Loucy (cell line): ENCODE results near the gene MRPL33.

ENCODE experiments used
- H2AFZ ChIP-seq: fragments of 200-600 bp; sonication (generic); 2 replicates; pipeline ENCODE4 v1.6.0; 2016; ENCODE audit warnings: antibody characterized with exemption, mild to moderate bottlenecking, low read length, moderate library complexity
- H3F3A ChIP-seq: fragments of 200-600 bp; 2 replicates; pipeline ENCODE4 v1.6.0; 2016; ENCODE audit warnings: antibody characterized with exemption, low read depth, mild to moderate bottlenecking
- H3K27me3 ChIP-seq: fragments of 200-600 bp; sonication (generic); 2 replicates; pipeline ENCODE4 v1.6.1; 2014; ENCODE audit warnings: low read length, mild to moderate bottlenecking; ENCODE audit not compliant: insufficient read depth, poor library complexity, severe bottlenecking
- H3K36me3 ChIP-seq: fragments of 200-600 bp; sonication (generic); 2 replicates; pipeline ENCODE4 v1.6.1; 2016; ENCODE audit warnings: low read length; ENCODE audit not compliant: insufficient read depth
- H3K4me1 ChIP-seq: fragments of 200-600 bp; sonication (generic); 2 replicates; pipeline ENCODE4 v1.5.1; 2014; ENCODE audit warnings: low read length, mild to moderate bottlenecking; ENCODE audit not compliant: insufficient read depth, poor library complexity, severe bottlenecking
- H3K4me2 ChIP-seq: fragments of 200-600 bp; sonication (generic); 2 replicates; pipeline ENCODE4 v1.6.0; 2014; ENCODE audit warnings: antibody characterized with exemption, low read length, low read depth, mild to moderate bottlenecking; ENCODE audit not compliant: poor library complexity, severe bottlenecking
- H3K4me3 ChIP-seq: fragments of 200-600 bp; sonication (generic); 2 replicates; pipeline ENCODE4 v1.5.1; 2014; ENCODE audit warnings: low read length, mild to moderate bottlenecking, mixed read lengths; ENCODE audit not compliant: poor library complexity, severe bottlenecking
- H3K79me2 ChIP-seq: fragments of 200-600 bp; sonication (generic); 2 replicates; pipeline ENCODE4 v1.6.1; 2014; ENCODE audit warnings: low read length; ENCODE audit not compliant: insufficient read depth
- H3K9ac ChIP-seq: fragments of 200-600 bp; sonication (generic); 2 replicates; pipeline ENCODE4 v1.6.0; 2014; ENCODE audit warnings: mild to moderate bottlenecking, low read depth, low read length, moderate library complexity; ENCODE audit not compliant: poor library complexity, severe bottlenecking
- H3K9me2 ChIP-seq: fragments of 200-600 bp; sonication (generic); replicated peaks from 2 replicates; pipeline ENCODE4 v1.6.1; 2016; ENCODE audit warnings: low read depth, low read length, mixed read lengths
- H3K9me3 ChIP-seq: fragments of 200-600 bp; sonication (generic); 2 replicates; pipeline ENCODE4 v1.6.1; 2014; ENCODE audit warnings: mild to moderate bottlenecking, antibody characterized with exemption, low read length, low read depth; ENCODE audit not compliant: insufficient read depth
- H4K20me1 ChIP-seq: fragments of 200-600 bp; sonication (generic); 2 replicates; pipeline ENCODE4 v1.6.0; 2014; ENCODE audit warnings: antibody characterized with exemption, low read length, mild to moderate bottlenecking; ENCODE audit not compliant: insufficient read depth, poor library complexity, severe bottlenecking
- EZH2phosphoT487 ChIP-seq: fragments of 200-600 bp; IDR thresholded peaks from 2 replicates; pipeline ENCODE4 v1.6.1; 2018; ENCODE audit warnings: antibody characterized with exemption, mild to moderate bottlenecking, moderate library complexity, borderline replicate concordance
- TF ChIP-seq, protein P1 (sequence below): fragments of 200-600 bp; sonication (generic); conservative IDR thresholded peaks from 2 replicates; pipeline ENCODE4 v1.5.1; 2014; ENCODE audit warnings: mild to moderate bottlenecking, antibody characterized with exemption, low read length

Gene MRPL33

DNA sequence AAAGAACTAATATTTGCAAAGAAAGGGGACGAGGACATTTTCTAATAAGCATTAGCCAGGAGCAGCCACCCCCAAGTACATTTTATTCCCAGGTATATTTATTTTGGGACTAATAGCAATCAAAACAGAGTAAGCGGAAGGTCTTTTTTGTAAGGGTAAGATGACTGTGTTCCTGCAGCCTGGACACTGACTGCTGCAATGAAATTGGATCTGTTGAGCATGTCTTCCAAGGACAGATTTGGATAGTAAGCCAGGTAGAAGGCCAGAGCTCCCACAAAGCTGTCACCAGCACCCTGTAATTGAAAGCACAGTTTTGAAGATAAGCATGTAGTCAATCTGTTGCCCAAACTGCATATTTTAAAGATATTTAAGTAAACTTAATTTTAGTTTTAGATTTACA lies 10.0 kb downstream of the MRPL33 start:
- TF ChIP-seq, protein P1, sequence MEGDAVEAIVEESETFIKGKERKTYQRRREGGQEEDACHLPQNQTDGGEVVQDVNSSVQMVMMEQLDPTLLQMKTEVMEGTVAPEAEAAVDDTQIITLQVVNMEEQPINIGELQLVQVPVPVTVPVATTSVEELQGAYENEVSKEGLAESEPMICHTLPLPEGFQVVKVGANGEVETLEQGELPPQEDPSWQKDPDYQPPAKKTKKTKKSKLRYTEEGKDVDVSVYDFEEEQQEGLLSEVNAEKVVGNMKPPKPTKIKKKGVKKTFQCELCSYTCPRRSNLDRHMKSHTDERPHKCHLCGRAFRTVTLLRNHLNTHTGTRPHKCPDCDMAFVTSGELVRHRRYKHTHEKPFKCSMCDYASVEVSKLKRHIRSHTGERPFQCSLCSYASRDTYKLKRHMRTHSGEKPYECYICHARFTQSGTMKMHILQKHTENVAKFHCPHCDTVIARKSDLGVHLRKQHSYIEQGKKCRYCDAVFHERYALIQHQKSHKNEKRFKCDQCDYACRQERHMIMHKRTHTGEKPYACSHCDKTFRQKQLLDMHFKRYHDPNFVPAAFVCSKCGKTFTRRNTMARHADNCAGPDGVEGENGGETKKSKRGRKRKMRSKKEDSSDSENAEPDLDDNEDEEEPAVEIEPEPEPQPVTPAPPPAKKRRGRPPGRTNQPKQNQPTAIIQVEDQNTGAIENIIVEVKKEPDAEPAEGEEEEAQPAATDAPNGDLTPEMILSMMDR, result no peak
- TF ChIP-seq EZH2phosphoT487, result no peak
- H3K9ac ChIP-seq, result no peak overlapping the region
- H3K4me2 ChIP-seq, result no peak overlapping the region

DNA sequence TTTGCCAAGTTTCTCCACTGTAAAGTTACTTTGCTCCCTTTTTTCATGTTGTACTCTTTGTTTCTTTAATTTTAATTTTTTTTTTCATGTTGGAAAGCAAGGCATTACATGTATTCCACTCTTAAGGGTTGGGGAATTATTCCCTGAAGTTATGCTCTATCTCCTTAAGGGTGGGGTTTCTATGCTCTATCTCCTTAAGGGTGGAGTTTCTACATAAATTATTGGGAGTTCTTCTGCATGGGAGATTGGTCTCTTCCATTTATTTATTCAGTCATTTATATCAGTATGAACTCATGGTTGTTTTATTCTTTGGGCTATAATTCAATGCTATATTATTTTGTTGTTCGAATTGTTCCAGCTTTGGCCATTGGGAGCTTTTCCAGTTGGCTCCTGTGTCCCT lies 11.2 kb downstream of the MRPL33 start:
- peaks cover 12% of the 10 kb centered on the region; the same call in 1 of the 2 replicates for H3K36me3 ChIP-seq
- no peak overlapping the region for H3K4me2 ChIP-seq
- H3K4me1 ChIP-seq, result peaks cover 5% of the 10 kb centered on the region
- H2AFZ ChIP-seq, result no peak overlapping the region
- H3K79me2 ChIP-seq, result peaks cover 16% of the 10 kb centered on the region; the same call in 1 of the 2 replicates
- H3F3A ChIP-seq, result no peaks in the 10 kb centered on the region
- no peaks in the 10 kb centered on the region for H3K9me3 ChIP-seq
- H3K9me2 ChIP-seq, result no peaks in the 10 kb centered on the region
- no peak overlapping the region for H3K4me3 ChIP-seq
- H4K20me1 ChIP-seq, result no peaks in the 10 kb centered on the region
- H3K9ac ChIP-seq, result no peak overlapping the region
- H3K27me3 ChIP-seq, result no peaks in the 10 kb centered on the region
- TF ChIP-seq EZH2phosphoT487, result no peak
- TF ChIP-seq, protein P1, result no peak

More for the DNA sequence above, 10.0 kb downstream of the MRPL33 start:
- Histone ChIP-seq H3K4me1 (peaks cover 11% of the 10 kb centered on the region), H3K36me3 (peaks cover 12% of the 10 kb centered on the region; the same call in 1 of the 2 replicates), H2AFZ (no peak overlapping the region), H4K20me1 (no peaks in the 10 kb centered on the region), H3K27me3 (no peaks in the 10 kb centered on the region), H3K9me3 (no peaks in the 10 kb centered on the region), H3K9me2 (no peaks in the 10 kb centered on the region), H3F3A (no peaks in the 10 kb centered on the region), H3K4me3 (no peak overlapping the region), H3K79me2 (peaks cover 28% of the 10 kb centered on the region; the same call in 1 of the 2 replicates)

DNA sequence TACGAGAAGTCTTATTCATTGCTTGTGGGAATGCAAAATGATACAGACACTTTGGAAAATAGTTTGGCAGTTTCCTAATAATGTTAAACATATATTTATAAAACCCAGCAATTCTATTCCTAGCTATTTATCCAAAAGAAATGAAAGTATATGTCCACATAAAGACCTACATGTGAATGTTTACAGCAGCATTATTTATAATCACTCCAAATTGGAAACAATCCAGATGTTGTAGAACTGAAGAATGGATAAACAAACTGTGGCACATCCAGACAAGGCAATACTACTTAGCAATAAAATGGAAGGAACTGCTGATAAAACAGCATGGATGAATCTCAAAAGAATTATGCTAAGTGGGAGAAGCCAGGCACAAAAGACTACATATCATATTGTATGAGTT lies 19.3 kb downstream of the MRPL33 start:
- no peak overlapping the region for H2AFZ ChIP-seq
- H3K79me2 ChIP-seq, result no peaks in the 10 kb centered on the region
- H3K9me3 ChIP-seq, result no peaks in the 10 kb centered on the region
- no peaks in the 10 kb centered on the region for H3K36me3 ChIP-seq
- H3F3A ChIP-seq, result no peaks in the 10 kb centered on the region
- H3K9me2 ChIP-seq, result no peaks in the 10 kb centered on the region
- no peak overlapping the region for H3K4me3 ChIP-seq
- no peak overlapping the region for H3K9ac ChIP-seq
- no peaks in the 10 kb centered on the region for H4K20me1 ChIP-seq
- TF ChIP-seq EZH2phosphoT487, result no peak
- TF ChIP-seq, protein P1, result no peak
- peaks cover 5% of the 10 kb centered on the region for H3K4me1 ChIP-seq
- no peaks in the 10 kb centered on the region for H3K27me3 ChIP-seq
- H3K4me2 ChIP-seq, result no peak overlapping the region
